Measurements from ENCODE around the gene TXNDC16.

DNA sequence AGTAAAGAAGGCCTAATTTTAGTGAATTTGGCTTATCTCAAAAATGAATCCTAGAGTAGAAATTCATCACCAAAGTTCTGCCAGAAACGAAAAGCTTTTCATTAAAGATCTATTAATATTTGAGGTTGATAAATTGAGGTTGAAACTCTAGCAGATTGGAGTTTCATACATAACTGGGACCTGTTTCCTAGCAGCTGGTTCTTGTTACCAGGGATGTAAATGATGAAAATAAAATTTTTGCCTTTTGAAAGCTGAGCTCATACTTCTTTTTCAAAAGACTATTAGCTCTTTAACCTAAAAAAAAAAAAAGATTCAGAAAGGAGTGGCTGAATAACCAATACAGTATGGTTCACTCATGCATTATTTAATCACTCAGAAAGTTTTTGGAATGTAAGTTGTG lies 139.9 kb downstream of the TXNDC16 start:
- TF ChIP-seq EP300 (IDR thresholded peaks at IDR 0.05), result no peak
- TF ChIP-seq POLR2A (IDR thresholded peaks at IDR 0.05), result no peak
- TF ChIP-seq, protein P1, sequence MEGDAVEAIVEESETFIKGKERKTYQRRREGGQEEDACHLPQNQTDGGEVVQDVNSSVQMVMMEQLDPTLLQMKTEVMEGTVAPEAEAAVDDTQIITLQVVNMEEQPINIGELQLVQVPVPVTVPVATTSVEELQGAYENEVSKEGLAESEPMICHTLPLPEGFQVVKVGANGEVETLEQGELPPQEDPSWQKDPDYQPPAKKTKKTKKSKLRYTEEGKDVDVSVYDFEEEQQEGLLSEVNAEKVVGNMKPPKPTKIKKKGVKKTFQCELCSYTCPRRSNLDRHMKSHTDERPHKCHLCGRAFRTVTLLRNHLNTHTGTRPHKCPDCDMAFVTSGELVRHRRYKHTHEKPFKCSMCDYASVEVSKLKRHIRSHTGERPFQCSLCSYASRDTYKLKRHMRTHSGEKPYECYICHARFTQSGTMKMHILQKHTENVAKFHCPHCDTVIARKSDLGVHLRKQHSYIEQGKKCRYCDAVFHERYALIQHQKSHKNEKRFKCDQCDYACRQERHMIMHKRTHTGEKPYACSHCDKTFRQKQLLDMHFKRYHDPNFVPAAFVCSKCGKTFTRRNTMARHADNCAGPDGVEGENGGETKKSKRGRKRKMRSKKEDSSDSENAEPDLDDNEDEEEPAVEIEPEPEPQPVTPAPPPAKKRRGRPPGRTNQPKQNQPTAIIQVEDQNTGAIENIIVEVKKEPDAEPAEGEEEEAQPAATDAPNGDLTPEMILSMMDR (IDR thresholded peaks at IDR 0.05), result no peak
- no peak for TF ChIP-seq POLR2AphosphoS5 (IDR thresholded peaks at IDR 0.05)
